ENCODE results near the gene CRAT. TPM values are rescaled to one million over a fixed set of nuclear protein-coding genes. Genes with fewer than 3 reads are reported as not detected.

Gene CRAT
- polyA plus RNA-seq, 1 donor from 2014 or later: 8.1 TPM

GRCh38 chr9:129095170-129095667 lies 15.4 kb downstream of the CRAT start:
- Mint-ChIP-seq H3K4me3 (no peak overlapping the region), H3K36me3 (peaks cover 2% of the 10 kb centered on the region), H3K4me1 (peaks cover 0 to 1% (median 0%) of the 10 kb centered on the region in 3 donors), H3K9me3 (no peaks in the 10 kb centered on the region), H3K27me3 (no peaks in the 10 kb centered on the region), H3K27ac (no peak overlapping the region)

DNA sequence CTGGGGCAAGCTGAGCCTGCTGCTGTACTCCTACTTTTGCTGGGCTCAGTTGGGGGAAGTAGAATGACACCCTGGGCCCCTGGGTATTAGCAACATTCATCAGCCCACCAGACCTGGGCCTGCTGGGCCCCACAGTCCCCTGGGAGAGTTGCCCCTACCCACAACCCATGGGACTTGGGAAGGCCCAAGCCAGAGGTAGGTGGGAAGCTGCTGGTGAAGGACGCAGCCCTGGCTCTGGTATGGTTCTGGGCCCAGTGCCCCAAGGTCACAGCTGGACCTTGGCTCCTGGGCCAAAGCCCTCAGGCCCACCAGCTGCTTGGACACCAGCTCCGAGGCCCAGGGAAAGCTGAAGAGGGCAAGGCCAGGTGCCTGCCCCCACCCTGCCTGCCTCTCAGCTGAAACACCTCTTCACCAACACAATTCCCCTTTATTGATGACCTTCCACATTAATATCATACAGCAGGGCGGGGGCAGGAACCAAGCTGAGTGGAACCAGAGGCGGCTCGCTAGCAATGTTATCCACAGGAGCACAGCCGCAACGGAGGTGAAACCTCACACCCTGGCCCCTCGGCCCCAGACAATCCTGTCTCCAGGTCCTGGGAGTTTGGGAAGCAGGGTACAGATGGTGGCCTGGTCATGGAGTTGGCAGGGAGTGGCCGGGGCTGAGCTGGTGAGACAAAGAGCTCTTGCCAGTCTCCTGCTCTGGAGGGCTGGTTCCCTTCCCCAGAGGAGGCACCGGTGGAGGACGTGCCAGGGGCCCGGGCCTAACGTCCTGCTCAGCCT lies 16.0 kb downstream of the CRAT start:
- Mint-ChIP-seq H3K27ac (no peak overlapping the region), H3K9me3 (no peaks in the 10 kb centered on the region), H3K36me3 (peaks cover 2% of the 10 kb centered on the region), H3K4me3 (no peak overlapping the region), H3K27me3 (no peaks in the 10 kb centered on the region), H3K4me1 (peaks cover 0 to 1% (median 0%) of the 10 kb centered on the region in 3 donors)

GRCh38 chr9:129093602-129094386 lies 16.8 kb downstream of the CRAT start:
- no peaks in the 10 kb centered on the region for H3K27me3 Mint-ChIP-seq
- peak overlapping the region in 1 of 3 donors; percentile 63 for H3K27ac Mint-ChIP-seq
- H3K36me3 Mint-ChIP-seq: peaks cover 2% of the 10 kb centered on the region
- H3K4me3 Mint-ChIP-seq: no peak overlapping the region
- H3K9me3 Mint-ChIP-seq: no peaks in the 10 kb centered on the region
- peaks cover 0 to 1% (median 0%) of the 10 kb centered on the region in 3 donors for H3K4me1 Mint-ChIP-seq

DNA sequence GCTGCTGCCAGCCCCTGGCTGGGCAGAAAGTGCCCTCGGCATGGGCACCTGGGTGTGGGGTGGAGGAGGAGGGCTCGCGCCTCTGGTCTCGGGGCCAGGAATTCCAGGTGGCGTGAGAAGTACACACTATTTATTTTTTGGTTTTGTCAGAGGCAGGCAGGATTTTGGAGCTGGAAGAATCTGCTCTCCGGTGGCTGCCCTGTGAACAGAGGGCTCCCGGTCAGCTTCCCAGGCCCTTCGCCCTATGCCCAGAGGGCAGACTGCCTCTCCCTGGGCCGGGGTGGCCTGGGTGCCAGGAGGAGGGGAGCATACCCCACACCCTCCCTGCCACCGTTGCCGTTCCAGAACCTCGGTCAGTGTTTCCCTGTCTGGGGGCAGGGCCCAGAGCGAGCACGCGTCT lies 21.3 kb downstream of the CRAT start:
- no peaks in the 10 kb centered on the region for H3K4me1 Mint-ChIP-seq
- H3K4me3 Mint-ChIP-seq: no peak overlapping the region
- H3K9me3 Mint-ChIP-seq: no peaks in the 10 kb centered on the region
- H3K27me3 Mint-ChIP-seq: no peaks in the 10 kb centered on the region
- H3K36me3 Mint-ChIP-seq: no peaks in the 10 kb centered on the region
- no peak overlapping the region for H3K27ac Mint-ChIP-seq

DNA sequence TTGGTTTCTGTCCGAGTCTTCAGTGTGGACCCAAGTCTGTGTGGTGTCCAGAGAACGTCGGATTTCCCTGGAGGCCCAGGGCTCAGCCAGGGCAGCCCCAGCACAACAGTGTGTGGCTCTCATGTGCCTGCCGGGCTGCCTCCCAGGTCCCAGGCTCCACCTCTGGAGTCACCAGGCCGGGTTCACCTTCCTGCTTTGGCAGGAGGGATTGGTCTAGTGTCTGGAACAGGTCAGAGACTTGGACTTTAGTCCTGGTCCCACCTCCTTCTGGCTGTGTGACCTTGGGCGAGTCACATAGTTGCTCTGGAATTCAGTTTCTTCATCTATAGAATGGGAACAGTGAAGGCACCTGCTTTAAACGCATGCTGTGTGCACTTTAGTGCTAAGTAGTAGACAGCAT lies 26.5 kb downstream of the CRAT start:
- Mint-ChIP-seq H3K9me3 (no peaks in the 10 kb centered on the region), H3K27ac (peak overlapping the region in 1 of 3 donors; percentile 76), H3K4me1 (peaks cover 7 to 14% (median 11%) of the 10 kb centered on the region in 3 donors), H3K4me3 (peak overlapping the region in 1 of 4 donors; percentile 29), H3K27me3 (no peaks in the 10 kb centered on the region), H3K36me3 (peaks cover 3% of the 10 kb centered on the region)

- Mint-ChIP-seq H3K36me3 (peaks cover 3% of the 10 kb centered on the region), H3K27ac (peak overlapping the region in 2 of 3 donors; percentile 93 to 98), H3K4me1 (peaks cover 7 to 14% (median 11%) of the 10 kb centered on the region in 3 donors), H3K9me3 (no peaks in the 10 kb centered on the region), H3K27me3 (no peaks in the 10 kb centered on the region), H3K4me3 (peak overlapping the region; percentile 88 to 97 (median 94))
Measured at GRCh38 chr9:129081388-129081904, 29.1 kb downstream of the CRAT start.

DNA sequence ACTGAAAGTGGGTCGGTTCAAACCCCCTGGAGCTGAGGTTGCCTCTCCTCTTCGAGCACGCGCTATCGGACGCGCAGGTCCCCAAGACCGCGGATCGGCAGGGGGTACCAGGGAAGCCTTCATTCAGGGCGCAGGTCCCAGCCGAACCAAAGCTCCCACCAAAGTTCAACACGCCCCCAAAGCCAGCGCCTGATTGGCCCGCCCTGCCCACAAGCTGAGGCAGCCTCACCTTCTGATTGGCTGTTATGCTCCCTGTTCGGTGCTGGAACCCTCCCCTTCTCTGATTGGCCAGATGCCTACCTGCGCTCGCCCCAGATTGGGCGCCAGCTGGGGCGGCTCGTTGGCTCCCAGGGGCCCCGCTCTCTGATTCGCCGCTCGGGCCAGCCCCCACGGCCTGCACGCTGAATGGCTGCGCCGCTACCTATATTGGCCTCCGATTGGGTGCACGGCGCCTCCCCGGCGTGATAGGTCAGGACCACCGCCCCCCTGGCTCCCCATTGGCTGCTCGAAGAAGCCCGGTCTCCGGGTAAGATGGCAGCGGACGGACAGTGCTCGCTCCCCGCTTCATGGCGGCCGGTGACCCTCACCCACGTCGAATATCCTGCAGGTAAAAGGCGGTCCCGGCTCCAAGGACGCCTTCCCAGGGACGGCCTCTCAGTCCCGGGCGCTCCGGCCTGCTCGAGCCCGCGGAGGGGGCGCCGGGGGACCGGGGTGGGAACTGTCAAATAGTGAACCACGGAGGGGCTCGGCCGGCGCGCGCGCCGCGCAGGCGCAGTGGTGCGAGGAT lies 29.8 kb downstream of the CRAT start, which contains the start of gene DOLPP1:
DOLPP1 (plus strand) TSS at position 511 of the 787 bp plus-strand sequence; CDS start at position 532, 21 bp downstream.
- Mint-ChIP-seq H3K9me3 (no peaks in the 10 kb centered on the region), H3K27ac (peak within 1 kb of the TSS; percentile 83 to 98 (median 93)), H3K4me3 (peak within 1 kb of the TSS; percentile 88 to 97 (median 94)), H3K36me3 (peaks cover 3% of the 10 kb centered on the region), H3K27me3 (no peaks in the 10 kb centered on the region), H3K4me1 (peaks cover 7 to 14% (median 11%) of the 10 kb centered on the region in 3 donors)

GRCh38 chr9:129080298-129080600 lies 30.3 kb downstream of the CRAT start:
- Mint-ChIP-seq H3K4me1 (peaks cover 7 to 14% (median 11%) of the 10 kb centered on the region in 3 donors), H3K9me3 (no peaks in the 10 kb centered on the region), H3K36me3 (peaks cover 3% of the 10 kb centered on the region), H3K27me3 (no peaks in the 10 kb centered on the region), H3K4me3 (peak overlapping the region; percentile 88 to 97 (median 94)), H3K27ac (peak overlapping the region; percentile 83 to 98 (median 93))

DNA sequence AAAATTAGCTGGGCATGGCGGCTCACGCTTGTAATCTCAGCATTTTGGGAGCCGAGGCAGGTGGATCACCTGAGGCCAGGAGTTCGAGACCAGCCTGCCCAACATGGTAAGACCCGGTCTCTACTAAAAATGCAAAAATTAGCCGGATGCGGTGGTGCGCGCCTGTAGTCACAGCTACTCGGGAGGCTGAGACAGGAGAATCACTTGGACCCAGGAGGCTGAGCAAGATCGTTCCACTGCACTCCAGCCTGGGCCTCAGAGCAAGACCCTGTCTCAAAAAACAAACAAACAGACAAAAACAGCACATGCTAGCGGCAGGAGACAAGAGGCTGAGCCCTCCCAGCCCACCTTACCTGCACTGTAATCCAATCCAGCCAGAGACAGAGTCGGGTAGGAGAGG lies 30.8 kb downstream of the CRAT start:
- Mint-ChIP-seq H3K27me3 (no peaks in the 10 kb centered on the region), H3K4me3 (peak overlapping the region; percentile 88 to 97 (median 94))

DNA sequence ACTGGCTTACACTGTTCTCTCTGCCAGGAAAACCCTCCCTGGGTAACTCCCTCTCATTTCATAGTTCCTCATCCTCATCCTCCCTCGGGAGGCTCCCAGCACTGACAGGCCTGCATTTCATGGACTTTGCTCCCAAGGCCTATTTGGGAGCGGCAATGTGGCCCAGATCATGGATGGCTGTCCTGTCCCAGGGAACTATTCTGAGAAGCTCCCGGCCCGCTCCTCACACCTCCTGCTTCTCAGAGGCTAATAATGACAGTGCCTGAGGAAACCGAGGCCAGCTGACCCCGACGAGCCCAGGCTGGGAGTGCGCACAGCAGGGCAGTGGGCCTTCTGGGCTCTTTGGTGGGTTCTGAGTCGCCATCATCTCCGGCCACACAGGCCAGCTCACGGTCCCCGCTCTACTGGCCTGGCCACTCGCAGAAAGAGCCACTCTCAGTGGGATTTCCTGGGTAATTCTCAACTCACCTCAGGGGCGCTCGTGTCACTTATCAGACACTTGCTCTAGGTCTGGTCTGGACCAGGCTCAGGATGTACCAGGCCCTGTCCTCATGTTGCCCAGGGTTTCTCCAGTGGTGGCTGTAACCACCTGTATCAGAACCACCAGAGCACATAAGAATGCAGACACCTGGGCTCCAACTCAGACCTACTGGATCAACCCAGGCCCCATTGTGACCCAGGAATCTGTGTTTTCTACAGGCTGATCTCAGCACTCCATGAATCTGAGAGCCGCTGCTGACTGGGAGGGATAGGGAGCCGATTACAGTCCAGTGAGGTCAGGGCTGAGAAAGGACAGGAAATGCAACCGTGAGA lies 31.7 kb downstream of the CRAT start:
- Mint-ChIP-seq H3K27me3 (no peaks in the 10 kb centered on the region), H3K4me1 (peaks cover 7 to 14% (median 11%) of the 10 kb centered on the region in 3 donors), H3K4me3 (peak overlapping the region; percentile 21 to 97 (median 70)), H3K9me3 (no peaks in the 10 kb centered on the region), H3K27ac (peak overlapping the region in 1 of 3 donors; percentile 62), H3K36me3 (peaks cover 3% of the 10 kb centered on the region)

More for the DNA sequence above, 30.8 kb downstream of the CRAT start:
- H3K27ac Mint-ChIP-seq: peak overlapping the region in 1 of 3 donors; percentile 83
- no peaks in the 10 kb centered on the region for H3K9me3 Mint-ChIP-seq
- H3K36me3 Mint-ChIP-seq: peaks cover 3% of the 10 kb centered on the region
- peaks cover 7 to 14% (median 11%) of the 10 kb centered on the region in 3 donors for H3K4me1 Mint-ChIP-seq

DNA sequence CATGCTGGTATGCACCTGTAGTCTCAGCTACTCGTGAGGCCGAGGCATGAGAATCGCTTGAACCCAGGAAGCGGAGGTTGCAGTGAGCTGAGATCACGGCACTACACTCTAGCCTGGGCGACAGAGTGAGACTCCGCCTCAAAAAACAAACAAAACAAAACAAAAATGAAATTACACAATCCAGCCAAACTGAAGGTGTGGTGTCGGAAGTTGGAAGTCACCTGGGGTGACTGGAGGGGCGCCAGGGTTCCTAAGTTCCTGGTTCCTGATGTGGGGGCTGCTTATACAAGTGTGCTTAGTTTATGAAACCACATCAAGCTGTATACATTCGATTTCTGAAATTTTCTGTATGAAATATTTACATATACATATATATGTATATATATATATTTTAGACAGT lies 33.4 kb downstream of the CRAT start:
- H3K36me3 Mint-ChIP-seq: no peaks in the 10 kb centered on the region
- no peak overlapping the region for H3K27ac Mint-ChIP-seq
- no peaks in the 10 kb centered on the region for H3K9me3 Mint-ChIP-seq
- peaks cover 2 to 14% (median 8%) of the 10 kb centered on the region in 3 donors for H3K4me1 Mint-ChIP-seq
- no peak overlapping the region for H3K4me3 Mint-ChIP-seq
- H3K27me3 Mint-ChIP-seq: no peaks in the 10 kb centered on the region

DNA sequence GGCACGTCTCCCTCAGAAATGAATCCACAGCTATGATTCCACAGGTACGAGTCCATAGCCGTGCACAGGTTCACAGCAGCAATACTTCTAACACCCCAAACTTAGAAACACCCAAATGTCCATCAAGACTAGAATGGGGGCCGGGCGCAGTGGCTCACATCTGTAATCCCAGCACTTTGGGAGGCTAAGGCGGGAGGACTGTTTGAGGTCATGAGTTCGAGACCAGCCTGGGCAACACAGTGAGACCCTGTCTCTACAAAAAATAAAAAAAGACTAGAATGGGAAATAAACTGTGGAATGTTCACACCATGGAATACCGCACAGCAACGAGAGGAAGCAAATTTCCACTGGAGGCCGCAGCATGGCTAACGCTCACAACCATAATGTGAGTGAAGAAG lies 34.0 kb downstream of the CRAT start:
- Mint-ChIP-seq H3K36me3 (no peaks in the 10 kb centered on the region), H3K4me3 (no peak overlapping the region)

DNA sequence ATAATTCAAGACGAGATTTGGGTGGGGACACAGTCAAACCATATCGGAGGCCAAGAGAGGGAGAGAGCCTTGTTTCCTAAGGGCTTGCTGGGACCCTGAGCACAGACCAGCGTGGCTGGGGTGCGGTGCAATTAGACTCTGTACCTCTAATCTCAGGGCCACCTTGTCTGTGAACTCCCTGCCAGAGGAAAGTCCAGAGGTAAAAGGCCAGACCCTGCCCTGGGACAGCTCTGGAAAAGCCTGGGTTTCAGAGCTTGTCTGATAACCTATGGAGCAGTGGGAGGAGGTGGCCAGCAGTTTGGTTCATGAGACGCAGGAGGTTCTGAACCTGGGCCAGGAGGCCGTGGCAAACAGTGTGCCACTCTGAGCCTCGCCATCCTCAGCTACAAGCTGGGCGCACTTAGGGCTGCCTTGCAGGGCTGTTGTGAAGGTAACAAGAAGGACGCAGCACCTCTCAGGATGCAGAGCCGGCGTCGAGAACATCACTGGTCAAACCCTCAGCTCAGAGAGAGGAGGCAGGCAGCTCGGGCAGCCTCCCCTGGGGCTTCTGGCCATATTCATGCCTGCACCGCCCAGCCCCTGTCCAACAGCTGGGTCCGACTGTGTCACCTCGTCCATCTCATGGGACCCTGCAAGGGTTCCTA lies 34.5 kb downstream of the CRAT start:
- Mint-ChIP-seq H3K9me3 (no peaks in the 10 kb centered on the region), H3K27me3 (no peaks in the 10 kb centered on the region), H3K27ac (no peak overlapping the region), H3K4me1 (peaks cover 3 to 9% (median 6%) of the 10 kb centered on the region in 3 donors), H3K4me3 (peak overlapping the region in 1 of 4 donors; percentile 38), H3K36me3 (no peaks in the 10 kb centered on the region)

More for the DNA sequence above, 34.0 kb downstream of the CRAT start:
- no peaks in the 10 kb centered on the region for H3K9me3 Mint-ChIP-seq
- no peak overlapping the region for H3K27ac Mint-ChIP-seq
- peaks cover 3 to 9% (median 6%) of the 10 kb centered on the region in 3 donors for H3K4me1 Mint-ChIP-seq
- no peaks in the 10 kb centered on the region for H3K27me3 Mint-ChIP-seq

Measured in IgD-negative memory B cell (primary cell).